Stimulated activated memory B cell treated with anti-CD40 and anti-IgM and Interleukin-4, amounts not matched to agents 10 μg/mL and 1 μg/mL and 100 μg/mL, for 72 hours (primary cell): ENCODE measurements around the gene ANKRD16.
A peak's percentile ranks its signal among the peaks of the same experiment; 100 is the strongest.
"Not testable (repeated sequence)": the region's sequence is repeated elsewhere in the genome, so short reads cannot be mapped to it uniquely, and the experiment has no call there.

Experiments
- ATAC-seq: fragments of 150-1000 bp; cut with Tn5 transposase; 2 replicates; pipeline ENCODE4 v1.10.0; 2021
- H3K27ac Mint-ChIP-seq: one replicate; pipeline ENCODE4 v1.8.0; 2022; ENCODE audit warnings: mild to moderate bottlenecking, mixed read lengths
- H3K27me3 Mint-ChIP-seq: one replicate; pipeline ENCODE4 v1.8.0; 2022; ENCODE audit warnings: mixed read lengths
- H3K36me3 Mint-ChIP-seq: one replicate; pipeline ENCODE4 v1.8.0; 2022; ENCODE audit warnings: mixed read lengths
- H3K4me1 Mint-ChIP-seq: one replicate; pipeline ENCODE4 v1.8.0; 2022; ENCODE audit warnings: mixed read lengths
- H3K4me3 Mint-ChIP-seq: one replicate; pipeline ENCODE4 v1.8.0; 2022; ENCODE audit warnings: mild to moderate bottlenecking, moderate library complexity, mixed read lengths
- H3K9me3 Mint-ChIP-seq: one replicate; pipeline ENCODE4 v1.8.0; 2022; ENCODE audit warnings: mixed read lengths

The ANKRD16 gene

GRCh38 chr10:5911670-5912069 is 22.0 kb upstream of the ANKRD16 start:
- Mint-ChIP-seq H3K9me3 (no peaks in the 10 kb centered on the region), H3K27ac (peak overlapping the region; percentile 4), H3K36me3 (peaks cover 88% of the 10 kb centered on the region), H3K4me3 (no peak overlapping the region), H3K4me1 (peaks cover 10% of the 10 kb centered on the region), H3K27me3 (no peaks in the 10 kb centered on the region)
- ATAC-seq: no peak

GRCh38 chr10:5910323-5911100 is 20.8 kb upstream of the ANKRD16 start:
- H3K36me3 Mint-ChIP-seq: peaks cover 88% of the 10 kb centered on the region
- no peaks in the 10 kb centered on the region for H3K9me3 Mint-ChIP-seq
- no peak overlapping the region for H3K4me3 Mint-ChIP-seq
- ATAC-seq: no peak
- no peaks in the 10 kb centered on the region for H3K27me3 Mint-ChIP-seq
- H3K4me1 Mint-ChIP-seq: peaks cover 13% of the 10 kb centered on the region
- no peak overlapping the region for H3K27ac Mint-ChIP-seq

GRCh38 chr10:5908676-5909075 is 19.0 kb upstream of the ANKRD16 start:
- H3K9me3 Mint-ChIP-seq, H3K27ac Mint-ChIP-seq, H3K27me3 Mint-ChIP-seq, ATAC-seq, H3K4me3 Mint-ChIP-seq: not testable (repeated sequence)
- peaks cover 81% of the 10 kb centered on the region for H3K36me3 Mint-ChIP-seq
- H3K4me1 Mint-ChIP-seq: peaks cover 23% of the 10 kb centered on the region

GRCh38 chr10:5906651-5907050 is 17.0 kb upstream of the ANKRD16 start:
- Mint-ChIP-seq H3K4me3 (no peak overlapping the region), H3K27ac (no peak overlapping the region), H3K27me3 (no peaks in the 10 kb centered on the region), H3K36me3 (peaks cover 67% of the 10 kb centered on the region), H3K4me1 (peaks cover 22% of the 10 kb centered on the region), H3K9me3 (no peaks in the 10 kb centered on the region)
- no peak for ATAC-seq

- H3K27me3 Mint-ChIP-seq: no peaks in the 10 kb centered on the region
- no peak overlapping the region for H3K27ac Mint-ChIP-seq
- H3K36me3 Mint-ChIP-seq: peaks cover 61% of the 10 kb centered on the region
- ATAC-seq: no peak
- H3K4me3 Mint-ChIP-seq: no peak overlapping the region
- no peaks in the 10 kb centered on the region for H3K9me3 Mint-ChIP-seq
- peaks cover 19% of the 10 kb centered on the region for H3K4me1 Mint-ChIP-seq
Observed at GRCh38 chr10:5905854-5906507, 16.3 kb upstream of the ANKRD16 start.

GRCh38 chr10:5904227-5904626 is 14.5 kb upstream of the ANKRD16 start:
- peaks cover 23% of the 10 kb centered on the region for H3K4me1 Mint-ChIP-seq
- peak; percentile 76 for ATAC-seq
- H3K4me3 Mint-ChIP-seq: peak overlapping the region; percentile 22
- peaks cover 48% of the 10 kb centered on the region for H3K36me3 Mint-ChIP-seq
- H3K9me3 Mint-ChIP-seq: no peaks in the 10 kb centered on the region
- no peaks in the 10 kb centered on the region for H3K27me3 Mint-ChIP-seq
- H3K27ac Mint-ChIP-seq: peak overlapping the region; percentile 53

- no peak for ATAC-seq
- peak overlapping the region; percentile 53 for H3K27ac Mint-ChIP-seq
- no peaks in the 10 kb centered on the region for H3K27me3 Mint-ChIP-seq
- H3K4me3 Mint-ChIP-seq: no peak overlapping the region
- peaks cover 26% of the 10 kb centered on the region for H3K4me1 Mint-ChIP-seq
- no peaks in the 10 kb centered on the region for H3K9me3 Mint-ChIP-seq
- H3K36me3 Mint-ChIP-seq: peaks cover 48% of the 10 kb centered on the region
Observed at GRCh38 chr10:5903563-5903962, 13.9 kb upstream of the ANKRD16 start.

- no peaks in the 10 kb centered on the region for H3K9me3 Mint-ChIP-seq
- no peaks in the 10 kb centered on the region for H3K27me3 Mint-ChIP-seq
- peaks cover 48% of the 10 kb centered on the region for H3K36me3 Mint-ChIP-seq
- H3K4me1 Mint-ChIP-seq: peaks cover 26% of the 10 kb centered on the region
- no peak overlapping the region for H3K4me3 Mint-ChIP-seq
- H3K27ac Mint-ChIP-seq: no peak overlapping the region
- ATAC-seq: no peak
Observed at GRCh38 chr10:5902511-5903274, 13.0 kb upstream of the ANKRD16 start.

- Mint-ChIP-seq H3K27me3 (no peaks in the 10 kb centered on the region), H3K4me3 (no peak overlapping the region), H3K4me1 (peaks cover 36% of the 10 kb centered on the region), H3K36me3 (peaks cover 46% of the 10 kb centered on the region), H3K27ac (no peak overlapping the region), H3K9me3 (no peaks in the 10 kb centered on the region)
- ATAC-seq: no peak
Observed at GRCh38 chr10:5900247-5900646, 10.6 kb upstream of the ANKRD16 start.

GRCh38 chr10:5898163-5898562 is 8.5 kb upstream of the ANKRD16 start:
- Mint-ChIP-seq H3K9me3 (no peaks in the 10 kb centered on the region), H3K4me1 (peaks cover 41% of the 10 kb centered on the region), H3K27me3 (no peaks in the 10 kb centered on the region), H3K36me3 (peaks cover 50% of the 10 kb centered on the region), H3K27ac (no peak overlapping the region), H3K4me3 (no peak overlapping the region)
- ATAC-seq: no peak

- H3K4me3 Mint-ChIP-seq: no peak overlapping the region
- no peak for ATAC-seq
- H3K27me3 Mint-ChIP-seq: no peaks in the 10 kb centered on the region
- H3K36me3 Mint-ChIP-seq: peaks cover 54% of the 10 kb centered on the region
- no peak overlapping the region for H3K27ac Mint-ChIP-seq
- no peaks in the 10 kb centered on the region for H3K9me3 Mint-ChIP-seq
- H3K4me1 Mint-ChIP-seq: peaks cover 47% of the 10 kb centered on the region
Observed at GRCh38 chr10:5897504-5897903, 7.8 kb upstream of the ANKRD16 start.

GRCh38 chr10:5897053-5897340 is 7.3 kb upstream of the ANKRD16 start:
- H3K4me1 Mint-ChIP-seq: peaks cover 52% of the 10 kb centered on the region
- ATAC-seq: no peak

GRCh38 chr10:5896208-5897052 is 6.7 kb upstream of the ANKRD16 start:
- Mint-ChIP-seq H3K36me3 (peaks cover 61% of the 10 kb centered on the region), H3K27ac (peak overlapping the region; percentile 87), H3K9me3 (no peaks in the 10 kb centered on the region), H3K4me3 (peak overlapping the region; percentile 36), H3K4me1 (peaks cover 58% of the 10 kb centered on the region), H3K27me3 (no peaks in the 10 kb centered on the region)
- ATAC-seq: no peak

More at GRCh38 chr10:5897053-5897340, 7.3 kb upstream of the ANKRD16 start:
- Mint-ChIP-seq H3K36me3 (peaks cover 59% of the 10 kb centered on the region), H3K27me3 (no peaks in the 10 kb centered on the region), H3K4me3 (no peak overlapping the region), H3K9me3 (no peaks in the 10 kb centered on the region), H3K27ac (no peak overlapping the region)

- Mint-ChIP-seq H3K4me3 (peak overlapping the region; percentile 36), H3K4me1 (peaks cover 64% of the 10 kb centered on the region), H3K27ac (peak overlapping the region; percentile 87), H3K27me3 (no peaks in the 10 kb centered on the region), H3K36me3 (peaks cover 61% of the 10 kb centered on the region), H3K9me3 (no peaks in the 10 kb centered on the region)
- peak; percentile 56 for ATAC-seq
Observed at GRCh38 chr10:5895804-5896203, 6.1 kb upstream of the ANKRD16 start.

- peak overlapping the region; percentile 36 for H3K4me3 Mint-ChIP-seq
- H3K27me3 Mint-ChIP-seq: no peaks in the 10 kb centered on the region
- no peaks in the 10 kb centered on the region for H3K9me3 Mint-ChIP-seq
- peaks cover 61% of the 10 kb centered on the region for H3K36me3 Mint-ChIP-seq
- H3K27ac Mint-ChIP-seq: peak overlapping the region; percentile 87
- no peak for ATAC-seq
- peaks cover 68% of the 10 kb centered on the region for H3K4me1 Mint-ChIP-seq
Observed at GRCh38 chr10:5895365-5895764, 5.7 kb upstream of the ANKRD16 start.
